Thyroid gland (tissue), 4 donors: ENCODE data around the gene RASGRF1. TPM values are rescaled to one million over a fixed set of nuclear protein-coding genes. Genes with fewer than 3 reads are reported as not detected.

Experiments used
- DNase-seq, 2 donors: peaks; one replicate each; pipeline ENCODE4 v3.0.0-alpha.2; 2019
- H3K27ac ChIP-seq, 3 donors: fragments of 200-600 bp; sonication (generic); 1 replicate in 2 of 3; 2 replicates in 1 of 3; pipeline ENCODE4 v1.5.1; 2016 to 2019; ENCODE audit warnings: mild to moderate bottlenecking in 1 of 3, moderate library complexity in 1 of 3
- H3K27me3 ChIP-seq: fragments of 200-600 bp; sonication (generic); one replicate; pipeline ENCODE4 v1.5.1; 2019
- H3K36me3 ChIP-seq, 2 donors: fragments of 200-600 bp; sonication (generic); one replicate each; pipeline ENCODE4 v1.5.1; 2016 to 2019
- H3K4me1 ChIP-seq, 2 donors: fragments of 200-600 bp; sonication (generic); one replicate each; pipeline ENCODE4 v1.5.1; 2017 to 2019
- H3K4me3 ChIP-seq, 3 donors: fragments of 200-600 bp; sonication (generic); replicated peaks in 1 of 3; 1 replicate in 2 of 3; 2 replicates in 1 of 3; pipeline ENCODE4 v1.5.1; 2016; ENCODE audit warnings: mild to moderate bottlenecking in 1 of 3
- H3K9me3 ChIP-seq: fragments of 200-600 bp; sonication (generic); one replicate; pipeline ENCODE4 v1.5.1; 2017
- CTCF ChIP-seq, 6 experiments: fragments of 200-600 bp in 3 of 6; fragments of 450-650 bp in 3 of 6; sonication (generic) in 3 of 6; IDR thresholded peaks; one replicate each; pipeline ENCODE4 v1.5.1; 2016 to 2019; ENCODE audit warnings: antibody characterized with exemption in 6 of 6, mild to moderate bottlenecking in 2 of 6, inconsistent platforms in 1 of 6, moderate library complexity in 1 of 6
- POLR2A ChIP-seq, 2 donors: fragments of 450-650 bp; IDR thresholded peaks; one replicate each; pipeline ENCODE4 v1.6.1; 2017; ENCODE audit warnings: antibody characterized with exemption in 2 of 2, mild to moderate bottlenecking in 2 of 2, moderate library complexity in 1 of 2
- WGBS, 2 donors: methylation state at CpG; one replicate each; pipeline ENCODE4 v1.1.5; 2017; 5-methylcytosine and 5-hydroxymethylcytosine counted together
- intact Hi-C: fragments of 100-400 bp; cut with DNase I; formaldehyde crosslinking; loops from one replicate; pipeline ENCODE4 v1.15.1; 2023
- total RNA-seq, 4 donors: library from RNA; depleted of rRNA; stranded (reverse); fragments of >200 nt; gene quantifications; one replicate each; pipeline ENCODE4 v1.2.3, GENCODE V29; 2016

The RASGRF1 gene
- total RNA-seq, 4 donors from 2014 or later = 0.40 TPM; not detected in 3

- TF ChIP-seq POLR2A (IDR thresholded peaks at IDR 0.05) (no peak), CTCF (IDR thresholded peaks at IDR 0.05) (no peak)
- Histone ChIP-seq H3K36me3 (no peaks in the 10 kb centered on the region), H3K4me1 (no peaks in the 10 kb centered on the region), H3K27me3 (no peaks in the 10 kb centered on the region), H3K9me3 (no peaks in the 10 kb centered on the region), H3K27ac (no peak overlapping the region), H3K4me3 (no peak overlapping the region)
- WGBS, 2 donors = 78 to 86% methylated on average over 12 of the region's 12 CpGs
- intact Hi-C loops = no loop called here
- no peak for DNase-seq
Observed at GRCh38 chr15:79122991-79123390, 32.4 kb upstream of the RASGRF1 start.

- TF ChIP-seq CTCF (IDR thresholded peaks at IDR 0.05) (no peak), POLR2A (IDR thresholded peaks at IDR 0.05) (no peak)
- Histone ChIP-seq H3K4me3 (no peak overlapping the region), H3K4me1 (no peaks in the 10 kb centered on the region), H3K9me3 (no peaks in the 10 kb centered on the region), H3K36me3 (no peaks in the 10 kb centered on the region), H3K27me3 (no peaks in the 10 kb centered on the region), H3K27ac (no peak overlapping the region)
- intact Hi-C loops = no loop called here
- 91 to 95% methylated on average over 5 of the region's 5 CpGs for WGBS, 2 donors
- no peak for DNase-seq
Observed at GRCh38 chr15:79122391-79122790, 31.8 kb upstream of the RASGRF1 start.

GRCh38 chr15:79121571-79121970 lies 31.0 kb upstream of the RASGRF1 start:
- Histone ChIP-seq H3K9me3 (no peaks in the 10 kb centered on the region), H3K4me1 (no peaks in the 10 kb centered on the region), H3K27me3 (no peaks in the 10 kb centered on the region), H3K27ac (no peak overlapping the region), H3K36me3 (no peaks in the 10 kb centered on the region), H3K4me3 (no peak overlapping the region)
- 87 to 90% methylated on average over 7 of the region's 7 CpGs for WGBS, 2 donors
- intact Hi-C loops = no loop called here
- TF ChIP-seq CTCF (IDR thresholded peaks at IDR 0.05) (no peak), POLR2A (IDR thresholded peaks at IDR 0.05) (no peak)
- no peak for DNase-seq

GRCh38 chr15:79117442-79118204 lies 27.0 kb upstream of the RASGRF1 start:
- Histone ChIP-seq H3K27ac (no peak overlapping the region), H3K9me3 (no peaks in the 10 kb centered on the region), H3K36me3 (no peaks in the 10 kb centered on the region), H3K27me3 (no peaks in the 10 kb centered on the region), H3K4me3 (no peak overlapping the region), H3K4me1 (no peaks in the 10 kb centered on the region)
- intact Hi-C loops = no loop called here
- 67 to 70% methylated on average over 3 of the region's 3 CpGs for WGBS, 2 donors
- no peak for DNase-seq
- TF ChIP-seq POLR2A (IDR thresholded peaks at IDR 0.05) = no peak
- TF ChIP-seq CTCF (IDR thresholded peaks at IDR 0.05) = no peak

GRCh38 chr15:79116771-79117170 lies 26.2 kb upstream of the RASGRF1 start:
- intact Hi-C loops = no loop called here
- no peak for TF ChIP-seq POLR2A (IDR thresholded peaks at IDR 0.05)
- TF ChIP-seq CTCF (IDR thresholded peaks at IDR 0.05) = no peak
- Histone ChIP-seq H3K36me3 (no peaks in the 10 kb centered on the region), H3K4me1 (no peaks in the 10 kb centered on the region), H3K27ac (no peak overlapping the region), H3K4me3 (no peak overlapping the region), H3K9me3 (no peaks in the 10 kb centered on the region), H3K27me3 (no peaks in the 10 kb centered on the region)
- WGBS, 2 donors = 90 to 93% methylated on average over 4 of the region's 4 CpGs
- DNase-seq = no peak
